KMS-11 (cell line): ENCODE results near the gene CCBE1.

Source experiments
- H2AFZ ChIP-seq: fragments of 200-600 bp; sonication (generic); 2 replicates; pipeline ENCODE4 v1.6.1; 2016; ENCODE audit warnings: antibody characterized with exemption, mixed run types, low read depth
- H3K27ac ChIP-seq: fragments of 200-600 bp; sonication (generic); 2 replicates; pipeline ENCODE4 v1.6.1; 2016; ENCODE audit warnings: mild to moderate bottlenecking, mixed run types
- H3K27me3 ChIP-seq: fragments of 200-600 bp; sonication (generic); 2 replicates; pipeline ENCODE4 v1.6.1; 2017; ENCODE audit warnings: mild to moderate bottlenecking, low read depth, mixed run types, moderate library complexity; ENCODE audit not compliant: insufficient read depth
- H3K36me3 ChIP-seq: fragments of 200-600 bp; sonication (generic); 2 replicates; pipeline ENCODE4 v1.6.1; 2017; ENCODE audit warnings: mild to moderate bottlenecking, mixed run types; ENCODE audit not compliant: insufficient read depth
- H3K4me1 ChIP-seq: fragments of 200-600 bp; sonication (generic); 2 replicates; pipeline ENCODE4 v1.6.1; 2016; ENCODE audit warnings: mild to moderate bottlenecking, low read depth, mixed run types; ENCODE audit not compliant: poor library complexity, severe bottlenecking
- H3K4me2 ChIP-seq: fragments of 200-600 bp; sonication (generic); 2 replicates; pipeline ENCODE4 v1.7.0; 2016; ENCODE audit warnings: mild to moderate bottlenecking, mixed run types
- H3K4me3 ChIP-seq: fragments of 200-600 bp; sonication (generic); IDR thresholded peaks from 2 replicates; pipeline ENCODE4 v1.6.1; 2017; ENCODE audit warnings: low read depth, low read length, mixed read lengths; ENCODE audit not compliant: insufficient read depth
- H3K79me2 ChIP-seq: fragments of 200-600 bp; sonication (generic); 2 replicates; pipeline ENCODE4 v1.6.1; 2016; ENCODE audit warnings: low read depth, mixed run types; ENCODE audit not compliant: insufficient read depth
- H3K9ac ChIP-seq: fragments of 200-600 bp; sonication (generic); 2 replicates; pipeline ENCODE4 v1.6.1; 2016; ENCODE audit warnings: mild to moderate bottlenecking, mixed run types
- H4K20me1 ChIP-seq: fragments of 200-600 bp; sonication (generic); 2 replicates; pipeline ENCODE4 v1.6.1; 2016; ENCODE audit warnings: mild to moderate bottlenecking, mixed run types; ENCODE audit not compliant: insufficient read depth
- CTCF ChIP-seq: fragments of 200-600 bp; sonication (generic); conservative IDR thresholded peaks from 2 replicates; pipeline ENCODE4 v1.6.1; 2017; ENCODE audit warnings: low read depth, mild to moderate bottlenecking, antibody characterized with exemption, low read length, moderate library complexity, mixed read lengths

Gene CCBE1

GRCh38 chr18:59616501-59616900, 80.7 kb downstream of the CCBE1 start:
- no peak for TF ChIP-seq CTCF
- H3K27me3 ChIP-seq, result no peaks in the 10 kb centered on the region
- H3K4me1 ChIP-seq, result no peaks in the 10 kb centered on the region
- no peaks in the 10 kb centered on the region for H3K79me2 ChIP-seq
- H3K36me3 ChIP-seq, result no peaks in the 10 kb centered on the region
- no peak overlapping the region for H3K9ac ChIP-seq
- no peaks in the 10 kb centered on the region for H4K20me1 ChIP-seq
- H3K4me3 ChIP-seq, result no peak overlapping the region
- H3K27ac ChIP-seq, result no peak overlapping the region
- H3K4me2 ChIP-seq, result no peak overlapping the region
- no peak overlapping the region for H2AFZ ChIP-seq

- no peak overlapping the region for H2AFZ ChIP-seq
- no peak overlapping the region for H3K27ac ChIP-seq
- no peaks in the 10 kb centered on the region for H3K4me1 ChIP-seq
- no peak overlapping the region for H3K4me3 ChIP-seq
- no peak overlapping the region for H3K9ac ChIP-seq
- no peak for TF ChIP-seq CTCF
- no peak overlapping the region for H3K4me2 ChIP-seq
- no peaks in the 10 kb centered on the region for H3K79me2 ChIP-seq
- no peaks in the 10 kb centered on the region for H3K27me3 ChIP-seq
- H4K20me1 ChIP-seq, result no peaks in the 10 kb centered on the region
- no peaks in the 10 kb centered on the region for H3K36me3 ChIP-seq
Observed at GRCh38 chr18:59613903-59614302, 83.3 kb downstream of the CCBE1 start.

GRCh38 chr18:59612381-59612780, 84.8 kb downstream of the CCBE1 start:
- H3K4me2 ChIP-seq, result no peak overlapping the region
- H3K27me3 ChIP-seq, result no peaks in the 10 kb centered on the region
- H2AFZ ChIP-seq, result no peak overlapping the region
- H3K27ac ChIP-seq, result no peak overlapping the region
- TF ChIP-seq CTCF, result no peak
- no peaks in the 10 kb centered on the region for H3K79me2 ChIP-seq
- H3K4me3 ChIP-seq, result no peak overlapping the region
- H3K9ac ChIP-seq, result no peak overlapping the region
- no peaks in the 10 kb centered on the region for H3K4me1 ChIP-seq
- no peaks in the 10 kb centered on the region for H4K20me1 ChIP-seq
- no peaks in the 10 kb centered on the region for H3K36me3 ChIP-seq

- H2AFZ ChIP-seq, result no peak overlapping the region
- no peaks in the 10 kb centered on the region for H4K20me1 ChIP-seq
- H3K9ac ChIP-seq, result no peak overlapping the region
- H3K27ac ChIP-seq, result no peak overlapping the region
- TF ChIP-seq CTCF, result no peak
- H3K4me1 ChIP-seq, result no peaks in the 10 kb centered on the region
- H3K79me2 ChIP-seq, result no peaks in the 10 kb centered on the region
- H3K4me2 ChIP-seq, result no peak overlapping the region
- no peaks in the 10 kb centered on the region for H3K36me3 ChIP-seq
- H3K4me3 ChIP-seq, result no peak overlapping the region
- no peaks in the 10 kb centered on the region for H3K27me3 ChIP-seq
Observed at GRCh38 chr18:59610546-59611140, 86.6 kb downstream of the CCBE1 start.
